Body of pancreas (tissue), 4 donors: ENCODE measurements around the gene FRMPD2. TPM values are rescaled to one million over a fixed set of nuclear protein-coding genes. Genes with fewer than 3 reads are reported as not detected.

Experiments
- ATAC-seq: fragments of 150-250 bp; one replicate; pipeline ENCODE4 v1.9.1; 2016
- DNase-seq, 4 donors: peaks; one replicate each; pipeline ENCODE4 v3.0.0-alpha.2; 2019
- H3K27ac ChIP-seq, 4 donors: fragments of 200-600 bp; sonication (generic); 1 replicate in 3 of 4; 2 replicates in 1 of 4; pipeline versions ENCODE4 v1.5.1 to v1.6.1; 2016 to 2019; ENCODE audit warnings: mild to moderate bottlenecking in 1 of 4, mixed read lengths in 1 of 4, moderate library complexity in 1 of 4
- H3K27me3 ChIP-seq, 2 donors: fragments of 200-600 bp; sonication (generic); one replicate each; pipeline ENCODE4 v1.6.0; 2016; ENCODE audit warnings: mild to moderate bottlenecking in 1 of 2
- H3K36me3 ChIP-seq, 2 donors: fragments of 200-600 bp; sonication (generic); replicated peaks in 1 of 2; 2 replicates each; pipeline ENCODE4 v1.5.1; 2016; ENCODE audit warnings: low read depth in 2 of 2; ENCODE audit not compliant: insufficient read depth in 1 of 2
- H3K4me1 ChIP-seq: fragments of 200-600 bp; sonication (generic); one replicate; pipeline ENCODE4 v1.6.0; 2016
- H3K4me3 ChIP-seq, 2 donors: fragments of 200-600 bp; sonication (generic); 1 replicate in 1 of 2; 2 replicates in 1 of 2; pipeline ENCODE4 v1.5.1; 2016 to 2019
- H3K9me3 ChIP-seq, 3 donors: fragments of 200-600 bp; sonication (generic); 1 replicate in 2 of 3; 2 replicates in 1 of 3; pipeline ENCODE4 v1.5.1; 2016
- POLR2A ChIP-seq, 3 donors: fragments of 450-650 bp; IDR thresholded peaks; one replicate each; pipeline ENCODE4 v1.6.1; 2016; ENCODE audit warnings: antibody characterized with exemption in 3 of 3, mild to moderate bottlenecking in 2 of 3
- WGBS, 2 donors: methylation state at CpG; one replicate each; pipeline ENCODE4 v1.1.5; 2017; 5-methylcytosine and 5-hydroxymethylcytosine counted together
- intact Hi-C: fragments of 100-400 bp; cut with DNase I; formaldehyde crosslinking; loops from one replicate; pipeline ENCODE4 v1.15.1; 2023
- total RNA-seq, 2 donors: library from RNA; depleted of rRNA; stranded (reverse); fragments of >200 nt; gene quantifications; one replicate each; pipeline ENCODE4 v1.1.0, GENCODE V29; 2016
- TF ChIP-seq, protein P1 (sequence below), 7 experiments: fragments of 450-650 bp in 4 of 7; fragments of 200-600 bp in 3 of 7; sonication (generic) in 3 of 7; IDR thresholded peaks; one replicate each; pipeline ENCODE4 v1.5.1; 2016 to 2019; ENCODE audit warnings: antibody characterized with exemption in 7 of 7

The FRMPD2 gene
- total RNA-seq, 2 donors from 2014 or later, result not detected

DNA sequence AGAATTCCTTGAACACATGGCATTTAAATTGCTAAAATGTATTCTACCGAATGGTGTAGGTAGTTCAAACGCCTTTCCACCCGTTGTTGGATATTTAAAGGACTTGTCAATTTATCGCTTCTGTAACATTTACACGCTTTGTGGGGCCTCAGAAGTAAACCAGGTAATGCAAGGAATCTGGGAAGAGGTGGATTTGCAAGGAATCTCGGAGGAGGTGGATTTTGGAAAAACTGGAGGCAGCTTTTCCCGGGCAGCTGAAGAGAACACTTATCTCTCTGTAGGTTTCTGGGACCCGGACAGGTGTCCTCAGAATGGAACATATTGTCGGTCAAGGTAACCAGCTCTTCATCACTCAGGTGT, 31.4 kb upstream of the FRMPD2 start:
- ATAC-seq, result no peak
- H3K4me1 ChIP-seq, result peaks cover 14% of the 10 kb centered on the region
- H3K4me3 ChIP-seq, result no peak overlapping the region
- intact Hi-C loops, result no loop called here
- peak overlapping the region in 3 of 4 donors; percentile 94 to 98 (median 94) for H3K27ac ChIP-seq
- DNase-seq, result no peak
- no peaks in the 10 kb centered on the region for H3K36me3 ChIP-seq
- H3K9me3 ChIP-seq, result no peaks in the 10 kb centered on the region
- no peak for TF ChIP-seq POLR2A (IDR thresholded peaks at IDR 0.05)
- TF ChIP-seq, protein P1, sequence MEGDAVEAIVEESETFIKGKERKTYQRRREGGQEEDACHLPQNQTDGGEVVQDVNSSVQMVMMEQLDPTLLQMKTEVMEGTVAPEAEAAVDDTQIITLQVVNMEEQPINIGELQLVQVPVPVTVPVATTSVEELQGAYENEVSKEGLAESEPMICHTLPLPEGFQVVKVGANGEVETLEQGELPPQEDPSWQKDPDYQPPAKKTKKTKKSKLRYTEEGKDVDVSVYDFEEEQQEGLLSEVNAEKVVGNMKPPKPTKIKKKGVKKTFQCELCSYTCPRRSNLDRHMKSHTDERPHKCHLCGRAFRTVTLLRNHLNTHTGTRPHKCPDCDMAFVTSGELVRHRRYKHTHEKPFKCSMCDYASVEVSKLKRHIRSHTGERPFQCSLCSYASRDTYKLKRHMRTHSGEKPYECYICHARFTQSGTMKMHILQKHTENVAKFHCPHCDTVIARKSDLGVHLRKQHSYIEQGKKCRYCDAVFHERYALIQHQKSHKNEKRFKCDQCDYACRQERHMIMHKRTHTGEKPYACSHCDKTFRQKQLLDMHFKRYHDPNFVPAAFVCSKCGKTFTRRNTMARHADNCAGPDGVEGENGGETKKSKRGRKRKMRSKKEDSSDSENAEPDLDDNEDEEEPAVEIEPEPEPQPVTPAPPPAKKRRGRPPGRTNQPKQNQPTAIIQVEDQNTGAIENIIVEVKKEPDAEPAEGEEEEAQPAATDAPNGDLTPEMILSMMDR (IDR thresholded peaks at IDR 0.05), result no peak
- H3K27me3 ChIP-seq, result no peaks in the 10 kb centered on the region
- 57 to 59% methylated on average over 9 of the region's 9 CpGs for WGBS, 2 donors

DNA sequence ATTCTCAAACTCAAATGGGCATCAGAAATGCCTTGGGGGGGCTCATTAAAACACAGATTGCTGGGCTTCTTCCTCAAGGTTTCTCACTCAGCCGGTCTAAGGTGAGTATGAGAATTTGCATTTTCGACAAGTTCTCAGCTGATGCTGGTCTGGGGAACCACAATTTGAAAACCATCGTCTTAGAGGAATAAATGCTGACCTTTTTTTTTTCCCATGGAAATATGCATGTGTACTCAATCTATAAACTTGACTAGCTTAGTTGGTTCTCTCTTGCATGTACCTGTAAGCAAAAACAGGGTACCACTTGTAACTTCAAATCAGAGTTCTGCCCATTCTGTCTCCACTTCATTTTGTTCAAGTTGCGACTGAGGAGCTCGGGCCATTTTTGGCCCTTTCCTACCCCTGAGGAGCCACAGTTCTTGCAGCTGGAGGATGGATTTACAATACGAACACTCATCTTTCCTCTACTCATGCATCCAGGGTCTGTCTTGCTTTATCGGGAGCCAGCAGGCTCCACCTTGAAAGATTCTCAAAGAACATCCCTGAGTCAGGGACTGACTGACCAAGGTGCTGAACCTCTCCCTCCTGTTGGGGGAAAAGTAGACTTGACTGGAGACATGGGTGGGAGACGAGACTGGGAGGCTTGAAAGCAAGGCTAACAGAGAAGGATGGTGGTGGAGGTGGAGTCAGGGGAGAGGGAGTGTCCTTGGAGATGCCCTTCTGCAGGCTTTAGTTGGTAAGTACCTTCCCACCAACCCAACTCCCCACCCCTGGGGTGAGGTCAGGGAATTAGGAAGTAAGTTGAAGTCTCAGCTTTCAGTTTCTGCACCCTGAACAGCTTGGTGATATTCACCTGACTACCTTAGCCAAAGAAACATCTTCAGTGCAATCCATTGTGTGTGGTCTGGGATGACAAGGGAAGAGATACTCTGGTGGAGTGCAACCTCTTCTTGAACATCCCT, 28.3 kb upstream of the FRMPD2 start:
- no peaks in the 10 kb centered on the region for H3K9me3 ChIP-seq
- ATAC-seq (no peak), DNase-seq (no peak)
- no peak overlapping the region for H3K4me3 ChIP-seq
- no peak for TF ChIP-seq POLR2A (IDR thresholded peaks at IDR 0.05)
- TF ChIP-seq, protein P1 (IDR thresholded peaks at IDR 0.05), result no peak
- no peaks in the 10 kb centered on the region for H3K27me3 ChIP-seq
- peaks cover 9% of the 10 kb centered on the region for H3K4me1 ChIP-seq
- H3K36me3 ChIP-seq, result no peaks in the 10 kb centered on the region
- no peak overlapping the region for H3K27ac ChIP-seq
- intact Hi-C loops, result no loop called here
- 84 to 88% methylated on average over 8 of the region's 8 CpGs for WGBS, 2 donors

DNA sequence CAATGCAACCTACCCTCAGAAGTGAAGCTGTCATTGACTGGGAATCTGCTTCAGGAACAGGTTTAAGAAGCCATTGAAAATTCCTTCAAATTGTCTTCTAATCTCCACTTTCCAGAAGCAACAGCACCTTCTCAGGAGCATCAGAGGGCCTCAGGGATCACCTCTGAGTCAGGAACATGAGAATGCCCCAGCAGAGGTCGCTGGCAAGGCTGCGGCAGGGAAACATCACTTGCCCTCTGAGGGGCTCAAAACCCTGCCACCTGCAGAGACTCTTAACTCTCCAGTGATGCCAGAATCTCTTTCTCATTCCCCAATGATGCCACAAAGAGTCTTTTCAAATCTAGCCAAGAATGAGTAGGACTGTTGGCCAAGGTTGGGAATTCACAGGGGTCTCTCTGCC, 26.1 kb upstream of the FRMPD2 start:
- DNase-seq (no peak), ATAC-seq (no peak)
- H3K4me1 ChIP-seq, result no peaks in the 10 kb centered on the region
- H3K9me3 ChIP-seq, result no peaks in the 10 kb centered on the region
- H3K27ac ChIP-seq, result no peak overlapping the region
- H3K36me3 ChIP-seq, result no peaks in the 10 kb centered on the region
- intact Hi-C loops, result no loop called here
- H3K4me3 ChIP-seq, result no peak overlapping the region
- no peaks in the 10 kb centered on the region for H3K27me3 ChIP-seq
- 60 to 79% methylated on average over 1 to 2 of the region's 2 CpGs for WGBS, 2 donors
- TF ChIP-seq, protein P1 (IDR thresholded peaks at IDR 0.05), result no peak
- TF ChIP-seq POLR2A (IDR thresholded peaks at IDR 0.05), result no peak

DNA sequence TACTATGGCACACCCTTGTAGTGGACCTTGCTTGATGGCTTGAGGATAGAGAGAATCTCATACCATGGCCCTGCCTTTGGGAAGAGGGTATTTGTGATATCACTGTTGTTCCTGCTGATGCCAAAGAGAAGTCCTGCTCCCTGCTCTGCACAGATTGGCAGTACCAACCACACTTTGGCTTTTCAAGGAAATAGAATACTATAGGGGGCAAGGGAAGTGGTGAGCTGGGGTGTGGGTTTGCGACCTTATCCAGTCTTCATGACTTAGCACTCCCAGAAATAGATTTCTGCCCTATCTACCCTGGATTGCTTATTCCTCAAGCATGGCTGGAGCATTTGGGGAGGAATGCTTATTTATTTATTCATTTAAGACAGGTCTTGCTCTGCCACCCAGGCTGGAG, 25.2 kb upstream of the FRMPD2 start:
- intact Hi-C loops, result no loop called here
- no peak overlapping the region for H3K27ac ChIP-seq
- no peak for TF ChIP-seq POLR2A (IDR thresholded peaks at IDR 0.05)
- TF ChIP-seq, protein P1 (IDR thresholded peaks at IDR 0.05), result no peak
- H3K4me3 ChIP-seq, result no peak overlapping the region
- H3K27me3 ChIP-seq, result no peaks in the 10 kb centered on the region
- no peaks in the 10 kb centered on the region for H3K4me1 ChIP-seq
- DNase-seq (no peak), ATAC-seq (no peak)
- no peaks in the 10 kb centered on the region for H3K36me3 ChIP-seq
- WGBS, 2 donors, result 0 to 83% methylated on average over 1 of the region's 1 CpG
- H3K9me3 ChIP-seq, result no peaks in the 10 kb centered on the region

DNA sequence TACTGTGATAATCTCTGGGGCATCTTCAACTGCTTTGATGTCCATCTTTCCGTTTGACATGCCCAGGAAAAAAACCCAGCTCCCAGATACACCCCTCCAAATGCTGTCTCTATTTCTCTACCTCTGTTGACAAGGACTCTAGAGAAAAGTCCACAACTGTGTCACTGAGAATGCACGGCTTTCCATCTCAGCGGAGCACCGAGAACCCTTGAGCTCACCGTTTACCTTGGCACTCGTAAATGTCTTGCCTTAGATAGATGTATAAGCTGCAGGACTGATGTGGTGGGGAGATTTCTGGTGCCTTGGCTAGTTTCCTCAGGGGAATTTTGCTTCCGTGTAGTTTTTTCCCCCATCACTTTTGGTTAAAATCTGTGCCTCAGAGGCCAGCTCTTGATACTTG, 24.6 kb upstream of the FRMPD2 start:
- no peak overlapping the region for H3K4me3 ChIP-seq
- intact Hi-C loops, result no loop called here
- no peak overlapping the region for H3K27ac ChIP-seq
- H3K4me1 ChIP-seq, result no peaks in the 10 kb centered on the region
- no peaks in the 10 kb centered on the region for H3K27me3 ChIP-seq
- no peak for ATAC-seq
- H3K9me3 ChIP-seq, result no peaks in the 10 kb centered on the region
- WGBS, 2 donors, result 71 to 73% methylated on average over 7 of the region's 7 CpGs
- H3K36me3 ChIP-seq, result no peaks in the 10 kb centered on the region
- no peak for DNase-seq
- TF ChIP-seq, protein P1 (IDR thresholded peaks at IDR 0.05), result no peak
- no peak for TF ChIP-seq POLR2A (IDR thresholded peaks at IDR 0.05)
